Kidney (tissue), 22 donors: ENCODE data around the gene ECD. TPM values are rescaled to one million over a fixed set of nuclear protein-coding genes. Genes with fewer than 3 reads are reported as not detected.
A peak's percentile ranks its signal among the peaks of the same experiment; 100 is the strongest.

ENCODE experiments used
- DNase-seq, 5 donors: peaks; one replicate each; pipeline ENCODE4 v3.0.0-alpha.2; 2013 to 2020
- FAIRE-seq: peaks from 2 replicates; lab custom pipeline; 2012; peaks lifted over from hg19 to GRCh38; lab: Jason Lieb, UNC
- H3K27ac ChIP-seq, 2 donors: one replicate each; pipeline ENCODE4 v1.7.0; 2013; ENCODE audit warnings: low read depth in 2 of 2, low read length in 2 of 2, inconsistent platforms in 1 of 2
- H3K27me3 ChIP-seq: one replicate; pipeline ENCODE4 v1.7.1; 2013; ENCODE audit warnings: low read length, inconsistent platforms; ENCODE audit not compliant: control insufficient read depth, insufficient read depth
- H3K36me3 ChIP-seq, 3 donors: one replicate each; pipeline versions ENCODE4 v1.7.0 to v1.7.1; 2013; ENCODE audit warnings: low read length in 3 of 3, control low read depth in 1 of 3, inconsistent platforms in 1 of 3; ENCODE audit not compliant: insufficient read depth in 3 of 3, control insufficient read depth in 2 of 3
- H3K4me1 ChIP-seq, 3 donors: one replicate each; pipeline versions ENCODE4 v1.7.0 to v1.7.1; 2013; ENCODE audit warnings: low read length in 3 of 3, inconsistent platforms in 1 of 3, low read depth in 1 of 3; ENCODE audit not compliant: control insufficient read depth in 2 of 3, insufficient read depth in 2 of 3
- H3K4me3 ChIP-seq, 3 donors: one replicate each; pipeline versions ENCODE4 v1.7.0 to v1.8.1; 2013; ENCODE audit warnings: low read length in 3 of 3, control low read depth in 1 of 3, inconsistent platforms in 1 of 3
- H3K9ac ChIP-seq, 3 donors: one replicate each; pipeline versions ENCODE4 v1.7.0 to v1.7.1; 2013; ENCODE audit warnings: low read length in 3 of 3, control low read depth in 1 of 3, inconsistent platforms in 1 of 3
- H3K9me3 ChIP-seq, 3 donors: one replicate each; pipeline versions ENCODE4 v1.7.0 to v1.7.1; 2013; ENCODE audit warnings: low read length in 3 of 3, control low read depth in 1 of 3, inconsistent platforms in 1 of 3; ENCODE audit not compliant: control insufficient read depth in 2 of 3, insufficient read depth in 1 of 3
- intact Hi-C: fragments of 100-400 bp; cut with DNase I; formaldehyde crosslinking; loops from one replicate; pipeline ENCODE4 v1.11.1; 2022
- long read RNA-seq, 10 donors: library from polyadenylated mRNA in 1 of 10; unstranded in 1 of 10; transcript quantifications; one replicate each; pipeline ENCODE4 v2.0.0 and lab custom pipeline, GENCODE V29; 2021 to 2026
- polyA plus RNA-seq: library from polyadenylated mRNA; stranded (reverse); fragments of 350-450 nt; fragmentation: Illumina TruSeq; extraction: RNeasy Lipid Tissue Mini Kit (QIAGEN cat#74804); gene quantifications from one replicate; pipeline ENCODE4 v1.2.3, GENCODE V29; 2014; ENCODE audit warnings: low read depth, low replicate concordance; ENCODE audit not compliant: insufficient read depth
- total RNA-seq: library from RNA; stranded (reverse); fragmentation: NEBNext Ultra II Directional; extraction: Animal tissue kit (Norgen Biotek cat#: 25700); gene quantifications from one replicate; pipeline ENCODE4 v1.2.1, GENCODE V29; 2021
- TF ChIP-seq, protein P1 (sequence below): IDR thresholded peaks from 3 replicates; pipeline ENCODE4 v1.5.1; 2012; ENCODE audit warnings: mild to moderate bottlenecking, moderate library complexity, borderline replicate concordance; ENCODE audit not compliant: insufficient read depth; ENCODE audit errors: extremely low read depth
- donor health status: control.
- donor health status: control.
- donor health status: control.
- donor health status: control.
- donor health status: control.
- donor health status: DM: yes; HTN: yes; CAD: no.
- donor health status: Normal renal cell carcinoma (clear cell type).

The ECD gene
- total RNA-seq (27.5 TPM), polyA plus RNA-seq (15.2 TPM)
- long read RNA-seq, donor 1, partial matches to known transcripts, result 0 of 2 reads
- long read RNA-seq, donor 1, other reads (novel, unspliced or antisense), result 0 of 2 reads
- long read RNA-seq, donor 2, transcript ECD-201 (14 exons, 3,069 nt), result major isoform, 6 of 11 reads
- long read RNA-seq, donor 2, partial matches to known transcripts, result 5 of 11 reads
- long read RNA-seq, donor 2, other reads (novel, unspliced or antisense), result 0 of 11 reads
- long read RNA-seq, donor 3, transcript ECD-201 (14 exons, 3,069 nt), result major isoform, 8 of 8 reads
- long read RNA-seq, donor 3, partial matches to known transcripts, result 0 of 8 reads
- long read RNA-seq, donor 3, other reads (novel, unspliced or antisense), result 0 of 8 reads
- long read RNA-seq, donor 4, transcript ECD-201 (14 exons, 3,069 nt), result major isoform, 7 of 7 reads
- long read RNA-seq, donor 4, partial matches to known transcripts, result 0 of 7 reads
- long read RNA-seq, donor 4, other reads (novel, unspliced or antisense), result 0 of 7 reads
- long read RNA-seq, donor 5, partial matches to known transcripts, result 0 of 1 reads
- long read RNA-seq, donor 5, other reads (novel, unspliced or antisense), result 0 of 1 reads
- long read RNA-seq, donor 6, transcript ECD-201 (14 exons, 3,069 nt), result major isoform, 5 of 5 reads
- long read RNA-seq, donor 6, partial matches to known transcripts, result 0 of 5 reads
- long read RNA-seq, donor 6, other reads (novel, unspliced or antisense), result 0 of 5 reads
- long read RNA-seq, donor 7, transcript ECD-201 (14 exons, 3,069 nt), result major isoform, 15 of 25 reads
- long read RNA-seq, donor 7, partial matches to known transcripts, result 3 of 25 reads
- long read RNA-seq, donor 7, other reads (novel, unspliced or antisense), result 7 of 25 reads
- long read RNA-seq, donor 8, partial matches to known transcripts, result 0 of 2 reads
- long read RNA-seq, donor 8, other reads (novel, unspliced or antisense), result 0 of 2 reads
- long read RNA-seq, donor 9, partial matches to known transcripts, result 0 of 3 reads
- long read RNA-seq, donor 9, other reads (novel, unspliced or antisense), result 0 of 3 reads
- long read RNA-seq, donor 10, transcript ECD-201 (14 exons, 3,069 nt), result major isoform, 8 of 8 reads
- long read RNA-seq, donor 10, partial matches to known transcripts, result 0 of 8 reads
- long read RNA-seq, donor 10, other reads (novel, unspliced or antisense), result 0 of 8 reads

DNA sequence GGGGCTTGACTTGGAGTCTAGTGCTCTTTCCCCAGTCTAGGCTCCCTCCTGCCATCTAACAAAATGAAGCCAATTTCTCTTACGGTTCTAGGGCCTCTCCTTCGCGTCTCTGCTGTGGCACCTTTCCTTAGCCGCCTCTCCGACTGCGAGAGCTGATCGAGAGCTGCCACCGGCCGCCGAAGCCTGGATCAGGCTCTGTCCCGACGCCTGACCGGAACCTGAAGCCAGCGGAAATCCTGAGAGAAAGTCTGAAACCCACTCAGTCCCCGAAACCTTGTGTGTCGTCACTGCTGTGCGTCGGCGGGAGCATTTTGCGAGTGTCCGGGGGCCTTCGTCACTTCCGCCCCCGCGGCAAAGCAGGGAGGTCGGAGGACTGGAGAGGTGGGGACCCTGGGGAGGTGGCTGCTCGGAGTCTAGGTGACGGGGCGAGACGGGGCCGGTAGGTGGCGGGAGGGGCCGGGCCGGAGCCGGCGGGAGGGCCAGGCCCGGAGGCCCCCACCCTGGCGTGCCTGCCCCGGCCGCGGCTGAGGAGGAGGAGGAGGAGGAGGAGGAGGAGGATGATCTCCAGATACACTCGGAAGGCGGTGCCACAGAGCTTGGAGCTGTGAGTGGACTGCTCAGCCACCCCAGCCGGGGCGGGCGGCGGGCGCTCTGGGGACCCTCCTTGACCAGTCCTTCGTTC lies at the start of gene ECD, which contains the start of gene FAM149B1:
TSS of gene ECD (minus strand) at position 226 of the 682 bp plus-strand sequence. CDS start 4,071 bp downstream, outside the sequence.
TSS of gene FAM149B1 (plus strand) at position 337 of the 682 bp plus-strand sequence. CDS start at position 558, 221 bp downstream.
- no peak for FAIRE-seq
- peak; percentile 96 to 99 (median 98) for DNase-seq
- intact Hi-C loops, result no loop called here
- Histone ChIP-seq H3K9ac (peak within 1 kb of the TSS; percentile 88 to 100 (median 93)), H3K4me1 (peaks cover 0 to 10% (median 9%) of the 10 kb centered on the region in 3 donors), H3K27ac (peak within 1 kb of the TSS; percentile 97), H3K27me3 (no peaks in the 10 kb centered on the region), H3K9me3 (no peaks in the 10 kb centered on the region), H3K4me3 (peak within 1 kb of the TSS; percentile 88 to 100 (median 96)), H3K36me3 (peaks cover 0 to 9% (median under 1%) of the 10 kb centered on the region in 3 donors)
- TF ChIP-seq, protein P1, sequence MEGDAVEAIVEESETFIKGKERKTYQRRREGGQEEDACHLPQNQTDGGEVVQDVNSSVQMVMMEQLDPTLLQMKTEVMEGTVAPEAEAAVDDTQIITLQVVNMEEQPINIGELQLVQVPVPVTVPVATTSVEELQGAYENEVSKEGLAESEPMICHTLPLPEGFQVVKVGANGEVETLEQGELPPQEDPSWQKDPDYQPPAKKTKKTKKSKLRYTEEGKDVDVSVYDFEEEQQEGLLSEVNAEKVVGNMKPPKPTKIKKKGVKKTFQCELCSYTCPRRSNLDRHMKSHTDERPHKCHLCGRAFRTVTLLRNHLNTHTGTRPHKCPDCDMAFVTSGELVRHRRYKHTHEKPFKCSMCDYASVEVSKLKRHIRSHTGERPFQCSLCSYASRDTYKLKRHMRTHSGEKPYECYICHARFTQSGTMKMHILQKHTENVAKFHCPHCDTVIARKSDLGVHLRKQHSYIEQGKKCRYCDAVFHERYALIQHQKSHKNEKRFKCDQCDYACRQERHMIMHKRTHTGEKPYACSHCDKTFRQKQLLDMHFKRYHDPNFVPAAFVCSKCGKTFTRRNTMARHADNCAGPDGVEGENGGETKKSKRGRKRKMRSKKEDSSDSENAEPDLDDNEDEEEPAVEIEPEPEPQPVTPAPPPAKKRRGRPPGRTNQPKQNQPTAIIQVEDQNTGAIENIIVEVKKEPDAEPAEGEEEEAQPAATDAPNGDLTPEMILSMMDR, result peak; percentile 15

DNA sequence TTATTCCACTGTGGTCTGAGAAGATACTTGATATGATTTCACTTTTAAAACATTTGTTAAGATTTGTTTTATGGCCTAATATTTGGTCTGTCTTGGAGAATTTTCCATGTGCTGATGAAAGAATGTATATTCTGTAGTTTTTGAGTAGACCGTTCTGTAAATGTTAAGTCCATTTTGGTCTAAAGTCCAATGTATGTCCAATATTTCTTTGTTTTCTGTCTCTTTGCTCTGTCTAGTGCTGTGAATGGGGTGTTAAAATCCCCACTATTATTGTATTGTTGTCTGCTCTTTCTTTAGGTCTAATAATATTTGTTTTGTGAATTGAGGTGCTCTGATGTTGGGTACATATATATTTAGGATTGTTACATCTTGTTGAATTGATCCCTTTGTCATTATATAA lies 47.9 kb upstream of the ECD start:
- no peak for DNase-seq
- intact Hi-C loops, result no loop called here
- H3K4me3 ChIP-seq, result no peak overlapping the region
- no peaks in the 10 kb centered on the region for H3K27me3 ChIP-seq
- H3K27ac ChIP-seq, result no peak overlapping the region
- TF ChIP-seq, protein P1, result no peak
- no peak for FAIRE-seq
- peaks cover 6 to 26% (median 9%) of the 10 kb centered on the region in 3 donors for H3K36me3 ChIP-seq
- no peak overlapping the region for H3K9ac ChIP-seq
- no peaks in the 10 kb centered on the region for H3K4me1 ChIP-seq
- no peaks in the 10 kb centered on the region for H3K9me3 ChIP-seq

- Histone ChIP-seq H3K9me3 (no peaks in the 10 kb centered on the region), H3K36me3 (peaks cover 0 to 18% (median 2%) of the 10 kb centered on the region in 3 donors), H3K4me1 (peaks cover 0 to 7% (median 0%) of the 10 kb centered on the region in 3 donors), H3K9ac (no peak overlapping the region), H3K27me3 (no peaks in the 10 kb centered on the region), H3K4me3 (no peak overlapping the region), H3K27ac (no peak overlapping the region)
- intact Hi-C loops, result no loop called here
- FAIRE-seq (no peak), DNase-seq (no peak)
- TF ChIP-seq, protein P1, result no peak
Observed at GRCh38 chr10:73211106-73211811, 43.5 kb upstream of the ECD start.
